Measurements from ENCODE around the gene MCM10.

MCM10 gene

DNA sequence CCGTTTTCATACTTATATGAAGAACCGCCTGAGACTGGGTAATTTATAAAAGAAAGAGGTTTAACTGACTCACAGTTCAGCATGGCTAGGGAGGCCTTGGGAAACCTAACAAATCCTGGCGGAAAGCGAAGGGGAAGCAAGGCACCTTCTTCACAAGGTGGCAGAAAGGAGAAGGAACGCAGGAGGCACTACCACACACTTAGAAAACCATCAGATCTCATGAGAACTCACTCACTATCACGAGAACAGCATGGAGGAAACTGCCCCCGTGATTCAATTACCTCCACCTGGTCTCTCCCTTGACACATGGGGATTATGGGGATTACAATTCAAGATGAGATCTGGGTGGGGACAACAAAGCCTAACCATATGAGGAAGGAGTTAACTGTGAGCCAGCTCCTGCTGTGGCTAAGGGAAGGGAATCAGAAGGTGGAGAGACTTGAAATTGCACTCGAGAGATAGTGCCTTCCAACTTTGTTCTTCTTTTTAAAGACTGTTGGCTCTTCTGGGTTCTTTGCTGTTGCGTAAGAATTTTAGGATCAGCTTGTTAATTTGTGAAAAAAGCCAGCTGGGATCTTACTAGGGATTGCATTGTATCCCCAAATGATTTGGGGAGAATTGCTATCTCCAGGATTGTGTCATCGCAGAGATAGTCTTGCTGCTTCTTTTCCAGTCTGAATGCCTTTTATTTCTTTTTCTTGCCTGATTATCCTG lies 40.4 kb upstream of the MCM10 start:
- DNase-seq (ENCODE audit: low read depth, low spot score), result no peak
- POLR2A ChIA-PET, result no interaction called here

DNA sequence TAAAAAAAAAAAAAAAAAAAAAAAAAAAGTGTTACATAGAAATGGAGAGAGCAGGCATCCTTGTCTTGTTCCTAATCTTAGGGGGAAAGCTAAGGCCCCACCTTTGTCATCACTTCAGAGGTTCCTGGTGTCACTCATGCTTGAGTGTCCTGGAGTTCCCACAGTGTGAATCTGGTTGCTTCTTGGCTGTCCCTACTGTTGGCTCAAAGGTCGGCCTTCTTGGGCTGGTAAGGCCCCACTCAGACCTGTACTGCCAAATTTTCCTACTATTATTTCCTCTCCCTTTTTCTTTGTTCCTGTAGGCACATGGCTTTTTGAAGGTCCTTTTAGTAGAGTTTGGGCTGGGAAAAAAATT lies 39.9 kb upstream of the MCM10 start:
- TF ChIP-seq, protein P1, sequence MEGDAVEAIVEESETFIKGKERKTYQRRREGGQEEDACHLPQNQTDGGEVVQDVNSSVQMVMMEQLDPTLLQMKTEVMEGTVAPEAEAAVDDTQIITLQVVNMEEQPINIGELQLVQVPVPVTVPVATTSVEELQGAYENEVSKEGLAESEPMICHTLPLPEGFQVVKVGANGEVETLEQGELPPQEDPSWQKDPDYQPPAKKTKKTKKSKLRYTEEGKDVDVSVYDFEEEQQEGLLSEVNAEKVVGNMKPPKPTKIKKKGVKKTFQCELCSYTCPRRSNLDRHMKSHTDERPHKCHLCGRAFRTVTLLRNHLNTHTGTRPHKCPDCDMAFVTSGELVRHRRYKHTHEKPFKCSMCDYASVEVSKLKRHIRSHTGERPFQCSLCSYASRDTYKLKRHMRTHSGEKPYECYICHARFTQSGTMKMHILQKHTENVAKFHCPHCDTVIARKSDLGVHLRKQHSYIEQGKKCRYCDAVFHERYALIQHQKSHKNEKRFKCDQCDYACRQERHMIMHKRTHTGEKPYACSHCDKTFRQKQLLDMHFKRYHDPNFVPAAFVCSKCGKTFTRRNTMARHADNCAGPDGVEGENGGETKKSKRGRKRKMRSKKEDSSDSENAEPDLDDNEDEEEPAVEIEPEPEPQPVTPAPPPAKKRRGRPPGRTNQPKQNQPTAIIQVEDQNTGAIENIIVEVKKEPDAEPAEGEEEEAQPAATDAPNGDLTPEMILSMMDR (IDR thresholded peaks at IDR 0.05; ENCODE audit: insufficient read depth, low read length, missing control alignments), result no peak
- CTCF ChIA-PET, result no interaction called here
- DNase-seq (ENCODE audit: low read depth, low spot score), result no peak
- H3K4me3 ChIP-seq (ENCODE audit: low read depth, low read length), result no peak overlapping the region
- POLR2A ChIA-PET, result no interaction called here

More for the DNA sequence above, 40.4 kb upstream of the MCM10 start:
- H3K4me3 ChIP-seq (ENCODE audit: low read depth, low read length), result no peak overlapping the region
- TF ChIP-seq, protein P1 (IDR thresholded peaks at IDR 0.05; ENCODE audit: insufficient read depth, low read length, missing control alignments), result no peak
- CTCF ChIA-PET, result no interaction called here

DNA sequence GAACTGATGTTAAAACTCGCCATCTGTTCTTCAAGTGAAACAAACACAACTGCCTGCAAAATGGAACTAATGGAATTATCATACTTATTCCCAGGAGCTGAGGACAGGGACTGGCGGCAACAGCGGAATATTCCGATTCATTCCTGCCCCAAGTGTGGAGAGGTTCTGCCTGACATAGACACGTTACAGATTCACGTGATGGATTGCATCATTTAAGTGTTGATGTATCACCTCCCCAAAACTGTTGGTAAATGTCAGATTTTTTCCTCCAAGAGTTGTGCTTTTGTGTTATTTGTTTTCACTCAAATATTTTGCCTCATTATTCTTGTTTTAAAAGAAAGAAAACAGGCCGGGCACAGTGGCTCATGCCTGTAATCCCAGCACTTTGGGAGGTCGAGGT lies 24.7 kb upstream of the MCM10 start:
- POLR2A ChIA-PET, result no interaction called here
- CTCF ChIA-PET, result no interaction called here
- DNase-seq (ENCODE audit: low read depth, low spot score), result no peak
- TF ChIP-seq, protein P1 (IDR thresholded peaks at IDR 0.05; ENCODE audit: insufficient read depth, low read length, missing control alignments), result no peak
- no peak overlapping the region for H3K4me3 ChIP-seq (ENCODE audit: low read depth, low read length)

DNA sequence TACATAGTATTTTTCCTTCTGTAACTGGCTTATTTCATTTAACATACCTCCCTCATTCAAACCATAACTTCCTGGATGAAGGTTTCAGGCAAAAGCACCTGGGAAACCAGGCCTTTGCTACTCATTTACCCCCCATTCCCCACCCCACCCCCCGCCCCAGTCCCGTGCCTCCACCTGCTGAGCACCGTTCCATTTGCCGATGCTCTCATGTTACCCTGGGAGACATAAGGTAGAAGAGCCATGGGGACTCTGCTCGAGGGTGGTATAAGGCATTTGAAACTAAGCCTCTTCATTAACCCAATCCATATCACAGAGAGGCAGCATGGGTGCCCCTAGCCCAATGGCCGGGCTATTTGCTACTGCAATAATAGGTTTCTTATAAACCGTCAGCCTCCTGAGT lies 22.2 kb upstream of the MCM10 start:
- POLR2A ChIA-PET, result no interaction called here

DNA sequence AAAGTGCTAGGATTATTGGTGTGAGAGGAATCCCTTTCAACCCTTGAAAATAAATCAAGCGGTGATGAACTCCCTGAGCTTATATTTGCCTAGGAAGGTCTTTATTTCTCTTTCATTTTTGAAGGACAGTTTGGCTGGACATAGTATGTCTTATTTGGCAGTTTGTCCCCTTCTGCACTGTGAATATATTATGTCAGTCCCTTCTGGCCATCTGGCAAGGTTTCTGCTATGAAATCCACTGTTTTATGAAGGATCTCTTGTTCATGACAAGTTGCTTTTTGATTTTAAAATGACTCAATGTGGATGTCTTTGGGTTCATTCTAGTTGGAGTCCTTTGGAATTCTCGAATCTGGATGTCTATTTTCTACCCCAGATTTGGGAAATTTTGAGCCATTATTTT lies 21.7 kb upstream of the MCM10 start:
- DNase-seq (ENCODE audit: low read depth, low spot score), result no peak
- H3K4me3 ChIP-seq (ENCODE audit: low read depth, low read length), result no peak overlapping the region
- TF ChIP-seq, protein P1 (IDR thresholded peaks at IDR 0.05; ENCODE audit: insufficient read depth, low read length, missing control alignments), result no peak
- CTCF ChIA-PET, result interaction anchor here (1.3 kb wide), 1 partner anchor 163 kb away, joined by 6 read pairs; no protein-coding TSS in a partner anchor
- POLR2A ChIA-PET, result no interaction called here

More for the DNA sequence above, 22.2 kb upstream of the MCM10 start:
- CTCF ChIA-PET, result interaction anchor here (1.3 kb wide), 1 partner anchor 163 kb away, joined by 6 read pairs; no protein-coding TSS in a partner anchor
- TF ChIP-seq, protein P1 (IDR thresholded peaks at IDR 0.05; ENCODE audit: insufficient read depth, low read length, missing control alignments), result no peak
- no peak for DNase-seq (ENCODE audit: low read depth, low spot score)
- H3K4me3 ChIP-seq (ENCODE audit: low read depth, low read length), result no peak overlapping the region

DNA sequence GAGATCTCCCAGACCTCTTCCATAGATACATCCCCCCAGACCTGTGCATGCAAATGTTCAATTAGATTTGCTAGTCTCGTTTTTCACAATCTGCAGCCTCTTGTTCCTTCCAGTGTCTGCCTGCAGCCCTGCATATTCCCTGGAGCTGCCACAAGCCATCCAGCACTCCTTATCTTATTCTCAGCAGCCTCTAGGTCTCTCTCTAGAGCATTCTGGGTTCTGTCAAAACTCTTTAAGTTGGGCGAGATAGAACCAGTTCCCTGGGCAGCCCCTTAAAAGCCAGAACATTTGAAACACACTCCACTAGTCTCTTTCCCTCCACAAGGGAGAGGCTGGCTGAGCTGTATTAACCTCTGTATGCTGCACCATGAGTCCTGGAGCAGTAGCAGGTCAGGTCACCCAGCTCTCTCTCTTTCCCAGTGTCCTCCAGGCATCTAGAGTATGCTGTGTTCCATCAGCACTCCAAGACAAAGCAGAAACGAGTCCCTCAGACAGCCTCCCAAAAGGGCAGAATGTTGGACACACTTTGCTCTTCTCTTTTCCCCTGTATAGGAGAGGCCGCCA lies 20.6 kb upstream of the MCM10 start:
- DNase-seq (ENCODE audit: low read depth, low spot score), result no peak
- POLR2A ChIA-PET, result no interaction called here
- no peak overlapping the region for H3K4me3 ChIP-seq (ENCODE audit: low read depth, low read length)
- CTCF ChIA-PET, result interaction anchor here (1.9 kb wide), 1 partner anchor 14 kb away, joined by 4 read pairs; no protein-coding TSS in a partner anchor
- TF ChIP-seq, protein P1 (IDR thresholded peaks at IDR 0.05; ENCODE audit: insufficient read depth, low read length, missing control alignments), result no peak

All from AG04449 (cell line).